ENCODE measurements around the gene PIK3C2G.

PIK3C2G gene

DNA sequence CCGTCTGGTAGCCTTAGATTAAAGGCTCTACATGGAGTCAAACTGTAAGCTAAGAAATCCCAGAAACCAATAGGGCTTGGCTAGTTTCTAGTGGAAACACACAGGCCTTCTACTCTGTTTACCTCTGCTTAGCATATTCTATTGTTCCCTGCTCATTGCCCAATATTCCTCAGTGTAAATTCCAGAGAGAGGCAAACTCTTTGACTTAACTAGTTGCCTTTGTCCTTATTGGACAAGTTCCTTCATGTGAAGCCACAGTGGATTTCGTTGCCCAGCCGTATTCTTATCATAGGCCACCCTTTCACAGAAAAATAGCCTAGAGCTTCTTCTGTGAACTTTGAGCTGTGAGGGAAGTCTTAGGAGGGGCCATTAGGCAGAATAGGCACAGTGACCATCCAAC is 290.4 kb downstream of the PIK3C2G start:
- no peak overlapping the region for H2AFZ ChIP-seq (ENCODE audit: low read depth)
- H3K4me3 ChIP-seq (IDR thresholded peaks at IDR 0.05; ENCODE audit: insufficient read depth, low read depth, low read length): no peak overlapping the region
- no peaks in the 10 kb centered on the region for H3K27me3 ChIP-seq (ENCODE audit: insufficient read depth, low read depth)
- no peak overlapping the region for H3K4me2 ChIP-seq
- no peaks in the 10 kb centered on the region for H3K4me1 ChIP-seq (ENCODE audit: low read depth, poor library complexity, severe bottlenecking)
- no peaks in the 10 kb centered on the region for H3K79me2 ChIP-seq (ENCODE audit: insufficient read depth, low read depth)
- H4K20me1 ChIP-seq (ENCODE audit: insufficient read depth): no peaks in the 10 kb centered on the region
- H3K36me3 ChIP-seq (ENCODE audit: insufficient read depth): no peaks in the 10 kb centered on the region
- H3K27ac ChIP-seq: no peak overlapping the region
- TF ChIP-seq, protein P1, sequence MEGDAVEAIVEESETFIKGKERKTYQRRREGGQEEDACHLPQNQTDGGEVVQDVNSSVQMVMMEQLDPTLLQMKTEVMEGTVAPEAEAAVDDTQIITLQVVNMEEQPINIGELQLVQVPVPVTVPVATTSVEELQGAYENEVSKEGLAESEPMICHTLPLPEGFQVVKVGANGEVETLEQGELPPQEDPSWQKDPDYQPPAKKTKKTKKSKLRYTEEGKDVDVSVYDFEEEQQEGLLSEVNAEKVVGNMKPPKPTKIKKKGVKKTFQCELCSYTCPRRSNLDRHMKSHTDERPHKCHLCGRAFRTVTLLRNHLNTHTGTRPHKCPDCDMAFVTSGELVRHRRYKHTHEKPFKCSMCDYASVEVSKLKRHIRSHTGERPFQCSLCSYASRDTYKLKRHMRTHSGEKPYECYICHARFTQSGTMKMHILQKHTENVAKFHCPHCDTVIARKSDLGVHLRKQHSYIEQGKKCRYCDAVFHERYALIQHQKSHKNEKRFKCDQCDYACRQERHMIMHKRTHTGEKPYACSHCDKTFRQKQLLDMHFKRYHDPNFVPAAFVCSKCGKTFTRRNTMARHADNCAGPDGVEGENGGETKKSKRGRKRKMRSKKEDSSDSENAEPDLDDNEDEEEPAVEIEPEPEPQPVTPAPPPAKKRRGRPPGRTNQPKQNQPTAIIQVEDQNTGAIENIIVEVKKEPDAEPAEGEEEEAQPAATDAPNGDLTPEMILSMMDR (conservative IDR thresholded peaks at IDR 0.05; ENCODE audit: low read depth, low read length): no peak
- H3K9ac ChIP-seq: no peak overlapping the region

DNA sequence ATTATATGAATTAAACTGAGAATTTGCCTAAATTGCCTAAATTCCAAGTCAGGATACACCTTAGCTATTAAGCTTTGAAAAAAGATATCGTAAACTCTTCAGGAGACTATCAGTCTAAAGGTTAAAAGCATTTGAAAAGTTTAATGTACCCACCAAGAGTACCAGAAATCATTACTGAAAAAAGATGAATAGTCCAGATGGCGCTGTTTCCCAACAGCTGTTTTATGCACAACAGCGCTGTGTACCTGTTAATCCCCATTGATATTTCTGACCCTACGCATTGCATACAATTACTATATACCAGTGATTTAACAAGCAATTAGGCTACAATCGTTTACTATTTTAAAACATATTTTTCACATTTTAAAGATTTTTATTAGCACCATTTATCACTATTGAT is 291.5 kb downstream of the PIK3C2G start:
- H3K4me2 ChIP-seq: no peak overlapping the region
- no peak overlapping the region for H3K4me3 ChIP-seq (IDR thresholded peaks at IDR 0.05; ENCODE audit: insufficient read depth, low read depth, low read length)
- H3K9ac ChIP-seq: no peak overlapping the region
- H3K36me3 ChIP-seq (ENCODE audit: insufficient read depth): no peaks in the 10 kb centered on the region
- no peaks in the 10 kb centered on the region for H3K4me1 ChIP-seq (ENCODE audit: low read depth, poor library complexity, severe bottlenecking)
- H4K20me1 ChIP-seq (ENCODE audit: insufficient read depth): no peaks in the 10 kb centered on the region
- TF ChIP-seq, protein P1 (conservative IDR thresholded peaks at IDR 0.05; ENCODE audit: low read depth, low read length): no peak
- H3K79me2 ChIP-seq (ENCODE audit: insufficient read depth, low read depth): no peaks in the 10 kb centered on the region
- no peak overlapping the region for H2AFZ ChIP-seq (ENCODE audit: low read depth)
- H3K27me3 ChIP-seq (ENCODE audit: insufficient read depth, low read depth): no peaks in the 10 kb centered on the region
- no peak overlapping the region for H3K27ac ChIP-seq

DNA sequence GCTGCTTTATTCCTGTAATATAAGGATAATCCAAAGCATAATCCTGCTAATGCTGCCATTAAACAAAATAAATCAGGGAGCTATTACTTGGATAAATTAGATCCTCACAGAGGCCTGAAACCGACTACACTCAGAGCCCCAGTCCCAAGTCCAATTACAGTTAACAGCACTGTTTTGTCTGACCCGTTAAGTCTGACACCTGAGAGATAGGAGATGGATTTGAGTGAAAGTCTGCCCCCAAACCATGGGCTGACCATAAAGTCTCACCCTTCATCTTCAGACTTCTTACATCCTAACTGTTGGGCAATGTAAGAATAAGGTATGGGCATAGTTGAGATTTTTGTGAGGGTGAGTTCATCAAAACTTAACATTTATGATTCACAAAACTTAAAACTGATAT is 294.8 kb downstream of the PIK3C2G start:
- no peak overlapping the region for H3K4me3 ChIP-seq (IDR thresholded peaks at IDR 0.05; ENCODE audit: insufficient read depth, low read depth, low read length)
- TF ChIP-seq, protein P1 (conservative IDR thresholded peaks at IDR 0.05; ENCODE audit: low read depth, low read length): no peak
- no peaks in the 10 kb centered on the region for H3K79me2 ChIP-seq (ENCODE audit: insufficient read depth, low read depth)
- H3K36me3 ChIP-seq (ENCODE audit: insufficient read depth): no peaks in the 10 kb centered on the region
- H3K4me1 ChIP-seq (ENCODE audit: low read depth, poor library complexity, severe bottlenecking): no peaks in the 10 kb centered on the region
- H2AFZ ChIP-seq (ENCODE audit: low read depth): no peak overlapping the region
- no peak overlapping the region for H3K27ac ChIP-seq
- H3K27me3 ChIP-seq (ENCODE audit: insufficient read depth, low read depth): no peaks in the 10 kb centered on the region
- no peaks in the 10 kb centered on the region for H4K20me1 ChIP-seq (ENCODE audit: insufficient read depth)
- H3K9ac ChIP-seq: no peak overlapping the region
- H3K4me2 ChIP-seq: no peak overlapping the region

- no peak overlapping the region for H3K4me2 ChIP-seq
- no peaks in the 10 kb centered on the region for H3K79me2 ChIP-seq (ENCODE audit: insufficient read depth, low read depth)
- no peaks in the 10 kb centered on the region for H4K20me1 ChIP-seq (ENCODE audit: insufficient read depth)
- no peak overlapping the region for H2AFZ ChIP-seq (ENCODE audit: low read depth)
- TF ChIP-seq, protein P1 (conservative IDR thresholded peaks at IDR 0.05; ENCODE audit: low read depth, low read length): no peak
- H3K27me3 ChIP-seq (ENCODE audit: insufficient read depth, low read depth): no peaks in the 10 kb centered on the region
- H3K4me1 ChIP-seq (ENCODE audit: low read depth, poor library complexity, severe bottlenecking): no peaks in the 10 kb centered on the region
- H3K27ac ChIP-seq: no peak overlapping the region
- no peak overlapping the region for H3K9ac ChIP-seq
- no peak overlapping the region for H3K4me3 ChIP-seq (IDR thresholded peaks at IDR 0.05; ENCODE audit: insufficient read depth, low read depth, low read length)
- H3K36me3 ChIP-seq (ENCODE audit: insufficient read depth): no peaks in the 10 kb centered on the region
These were observed 297.9 kb downstream of the PIK3C2G start for GRCh38 chr12:18559242-18559641.

Data from KMS-11 (cell line).